Rectal smooth muscle tissue (tissue), 1 donor: Measurements from ENCODE around the gene EXOC4.

Experiments
- H3K27ac ChIP-seq: one replicate; pipeline ENCODE4 v1.7.0; 2013; ENCODE audit warnings: low read depth, low read length, inconsistent platforms
- H3K27me3 ChIP-seq: one replicate; pipeline ENCODE4 v1.7.0; 2013; ENCODE audit warnings: low read length; ENCODE audit not compliant: control insufficient read depth, insufficient read depth
- H3K36me3 ChIP-seq: one replicate; pipeline ENCODE4 v1.7.0; 2013; ENCODE audit warnings: low read length; ENCODE audit not compliant: control insufficient read depth, insufficient read depth
- H3K4me1 ChIP-seq: one replicate; pipeline ENCODE4 v1.7.0; 2013; ENCODE audit warnings: low read length; ENCODE audit not compliant: control insufficient read depth, insufficient read depth
- H3K4me3 ChIP-seq: one replicate; pipeline ENCODE4 v1.7.0; 2013; ENCODE audit warnings: low read length
- H3K9ac ChIP-seq: one replicate; pipeline ENCODE4 v1.7.0; 2013; ENCODE audit warnings: low read length

The EXOC4 gene

GRCh38 chr7:133542209-133542780, 289.4 kb downstream of the EXOC4 start:
- no peaks in the 10 kb centered on the region for H3K27me3 ChIP-seq
- no peak overlapping the region for H3K9ac ChIP-seq
- no peak overlapping the region for H3K4me3 ChIP-seq
- H3K4me1 ChIP-seq = no peaks in the 10 kb centered on the region
- no peaks in the 10 kb centered on the region for H3K36me3 ChIP-seq
- H3K27ac ChIP-seq = no peak overlapping the region

GRCh38 chr7:133543657-133544056, 290.8 kb downstream of the EXOC4 start:
- no peak overlapping the region for H3K27ac ChIP-seq
- H3K4me1 ChIP-seq = no peaks in the 10 kb centered on the region
- H3K36me3 ChIP-seq = no peaks in the 10 kb centered on the region
- no peak overlapping the region for H3K9ac ChIP-seq
- H3K27me3 ChIP-seq = no peaks in the 10 kb centered on the region
- no peak overlapping the region for H3K4me3 ChIP-seq

GRCh38 chr7:133545618-133546017, 292.7 kb downstream of the EXOC4 start:
- Histone ChIP-seq H3K4me3 (no peak overlapping the region), H3K27ac (no peak overlapping the region), H3K4me1 (no peaks in the 10 kb centered on the region), H3K9ac (no peak overlapping the region), H3K36me3 (no peaks in the 10 kb centered on the region), H3K27me3 (no peaks in the 10 kb centered on the region)

GRCh38 chr7:133547981-133548380, 295.1 kb downstream of the EXOC4 start:
- no peak overlapping the region for H3K9ac ChIP-seq
- H3K4me1 ChIP-seq = no peaks in the 10 kb centered on the region
- H3K4me3 ChIP-seq = no peak overlapping the region
- no peaks in the 10 kb centered on the region for H3K36me3 ChIP-seq
- H3K27ac ChIP-seq = no peak overlapping the region
- no peaks in the 10 kb centered on the region for H3K27me3 ChIP-seq

GRCh38 chr7:133549633-133550032, 296.8 kb downstream of the EXOC4 start:
- Histone ChIP-seq H3K9ac (no peak overlapping the region), H3K27ac (no peak overlapping the region), H3K27me3 (no peaks in the 10 kb centered on the region), H3K4me3 (no peak overlapping the region), H3K4me1 (no peaks in the 10 kb centered on the region), H3K36me3 (no peaks in the 10 kb centered on the region)

- Histone ChIP-seq H3K36me3 (no peaks in the 10 kb centered on the region), H3K9ac (no peak overlapping the region), H3K4me3 (no peak overlapping the region), H3K4me1 (no peaks in the 10 kb centered on the region), H3K27ac (no peak overlapping the region), H3K27me3 (no peaks in the 10 kb centered on the region)
Measured at GRCh38 chr7:133550145-133550544, 297.3 kb downstream of the EXOC4 start.

- no peak overlapping the region for H3K9ac ChIP-seq
- H3K4me3 ChIP-seq = no peak overlapping the region
- H3K4me1 ChIP-seq = no peaks in the 10 kb centered on the region
- H3K27me3 ChIP-seq = no peaks in the 10 kb centered on the region
- no peaks in the 10 kb centered on the region for H3K36me3 ChIP-seq
- no peak overlapping the region for H3K27ac ChIP-seq
Measured at GRCh38 chr7:133550811-133551210, 297.9 kb downstream of the EXOC4 start.

- H3K27ac ChIP-seq = no peak overlapping the region
- H3K4me3 ChIP-seq = no peak overlapping the region
- no peaks in the 10 kb centered on the region for H3K36me3 ChIP-seq
- no peak overlapping the region for H3K9ac ChIP-seq
- H3K4me1 ChIP-seq = no peaks in the 10 kb centered on the region
- no peaks in the 10 kb centered on the region for H3K27me3 ChIP-seq
Measured at GRCh38 chr7:133551466-133551865, 298.6 kb downstream of the EXOC4 start.

GRCh38 chr7:133552079-133552478, 299.2 kb downstream of the EXOC4 start:
- Histone ChIP-seq H3K36me3 (no peaks in the 10 kb centered on the region), H3K27ac (no peak overlapping the region), H3K4me1 (no peaks in the 10 kb centered on the region), H3K9ac (no peak overlapping the region), H3K4me3 (no peak overlapping the region), H3K27me3 (no peaks in the 10 kb centered on the region)

- Histone ChIP-seq H3K4me3 (no peak overlapping the region), H3K36me3 (no peaks in the 10 kb centered on the region), H3K4me1 (no peaks in the 10 kb centered on the region), H3K27me3 (no peaks in the 10 kb centered on the region), H3K9ac (no peak overlapping the region), H3K27ac (no peak overlapping the region)
Measured at GRCh38 chr7:133554330-133554729, 301.5 kb downstream of the EXOC4 start.

- no peaks in the 10 kb centered on the region for H3K4me1 ChIP-seq
- H3K27ac ChIP-seq = no peak overlapping the region
- H3K36me3 ChIP-seq = no peaks in the 10 kb centered on the region
- H3K4me3 ChIP-seq = no peak overlapping the region
- H3K9ac ChIP-seq = no peak overlapping the region
- H3K27me3 ChIP-seq = no peaks in the 10 kb centered on the region
Measured at GRCh38 chr7:133556048-133556447, 303.2 kb downstream of the EXOC4 start.

- Histone ChIP-seq H3K27me3 (no peaks in the 10 kb centered on the region), H3K36me3 (no peaks in the 10 kb centered on the region), H3K4me1 (no peaks in the 10 kb centered on the region), H3K9ac (no peak overlapping the region), H3K4me3 (no peak overlapping the region), H3K27ac (no peak overlapping the region)
Measured at GRCh38 chr7:133556553-133556952, 303.7 kb downstream of the EXOC4 start.

GRCh38 chr7:133560900-133561299, 308.0 kb downstream of the EXOC4 start:
- no peaks in the 10 kb centered on the region for H3K36me3 ChIP-seq
- no peaks in the 10 kb centered on the region for H3K4me1 ChIP-seq
- no peak overlapping the region for H3K9ac ChIP-seq
- H3K4me3 ChIP-seq = no peak overlapping the region
- no peak overlapping the region for H3K27ac ChIP-seq
- H3K27me3 ChIP-seq = no peaks in the 10 kb centered on the region
